Urinary bladder (tissue), 4 donors: ENCODE measurements around the gene NEB. TPM values are rescaled to one million over a fixed set of nuclear protein-coding genes. Genes with fewer than 3 reads are reported as not detected.

Experiments used
- DNase-seq: peaks from one replicate; pipeline ENCODE4 v3.0.0-alpha.2; 2015; ENCODE audit errors: extremely low spot score
- H3K27ac ChIP-seq: one replicate; pipeline ENCODE4 v1.5.1; 2013; ENCODE audit warnings: low read depth, mild to moderate bottlenecking, moderate library complexity
- H3K36me3 ChIP-seq: one replicate; pipeline ENCODE4 v1.6.1; 2013; ENCODE audit warnings: mild to moderate bottlenecking, moderate library complexity; ENCODE audit not compliant: insufficient read depth
- H3K4me1 ChIP-seq: one replicate; pipeline ENCODE4 v1.6.1; 2013; ENCODE audit warnings: mild to moderate bottlenecking, moderate library complexity; ENCODE audit not compliant: insufficient read depth
- H3K4me3 ChIP-seq: one replicate; pipeline ENCODE4 v1.5.1; 2013; ENCODE audit warnings: low read depth, low read length
- WGBS: extraction: QIAGEN DNeasy Blood & Tissue Kit; methylation state at CpG from one replicate; pipeline ENCODE4 v1.1.7; 2013; 5-methylcytosine and 5-hydroxymethylcytosine counted together
- polyA plus RNA-seq: library from polyadenylated mRNA; stranded (reverse); fragments of 200-250 nt; gene quantifications from one replicate; pipeline ENCODE4 v1.2.3, GENCODE V29; 2013
- total RNA-seq: library from RNA; depleted of rRNA; stranded (reverse); fragments of >200 nt; gene quantifications from one replicate; pipeline ENCODE4 v1.2.3, GENCODE V29; 2014
- donor health status: healthy with polysubstance abuse.
- donor health status: healthy.

NEB gene
- total and polyA plus RNA-seq, 2 donors = 0.29 to 79.5 TPM

- H3K36me3 ChIP-seq = no peaks in the 10 kb centered on the region
- no peak for DNase-seq
- H3K27ac ChIP-seq = no peak overlapping the region
- WGBS = 61% methylated on average over 5 of the region's 5 CpGs
- no peak overlapping the region for H3K4me3 ChIP-seq
- H3K4me1 ChIP-seq = no peaks in the 10 kb centered on the region
These were observed 3.9 kb downstream of the NEB start for GRCh38 chr2:151730262-151730975.

GRCh38 chr2:151729837-151730236 lies 4.4 kb downstream of the NEB start:
- H3K27ac ChIP-seq = no peak overlapping the region
- DNase-seq = no peak
- 53% methylated on average over 1 of the region's 1 CpG for WGBS
- H3K4me1 ChIP-seq = no peaks in the 10 kb centered on the region
- H3K36me3 ChIP-seq = no peaks in the 10 kb centered on the region
- H3K4me3 ChIP-seq = no peak overlapping the region

- WGBS = 95% methylated on average over 3 of the region's 3 CpGs
- no peak for DNase-seq
- Histone ChIP-seq H3K36me3 (no peaks in the 10 kb centered on the region), H3K27ac (no peak overlapping the region), H3K4me1 (no peaks in the 10 kb centered on the region), H3K4me3 (no peak overlapping the region)
These were observed 4.9 kb downstream of the NEB start for GRCh38 chr2:151729415-151729811.

GRCh38 chr2:151728804-151729414 lies 5.4 kb downstream of the NEB start:
- 85% methylated on average over 3 of the region's 3 CpGs for WGBS
- no peaks in the 10 kb centered on the region for H3K36me3 ChIP-seq
- no peak overlapping the region for H3K4me3 ChIP-seq
- no peak overlapping the region for H3K27ac ChIP-seq
- no peaks in the 10 kb centered on the region for H3K4me1 ChIP-seq
- no peak for DNase-seq

GRCh38 chr2:151727593-151728552 lies 6.4 kb downstream of the NEB start:
- H3K4me3 ChIP-seq = no peak overlapping the region
- WGBS = 64% methylated on average over 10 of the region's 10 CpGs
- H3K27ac ChIP-seq = no peak overlapping the region
- no peak for DNase-seq
- no peaks in the 10 kb centered on the region for H3K36me3 ChIP-seq
- no peaks in the 10 kb centered on the region for H3K4me1 ChIP-seq

- H3K4me3 ChIP-seq = no peak overlapping the region
- no peak for DNase-seq
- H3K36me3 ChIP-seq = no peaks in the 10 kb centered on the region
- no peaks in the 10 kb centered on the region for H3K4me1 ChIP-seq
- 92% methylated on average over 5 of the region's 5 CpGs for WGBS
- H3K27ac ChIP-seq = no peak overlapping the region
These were observed 13.1 kb downstream of the NEB start for GRCh38 chr2:151721161-151721560.

- no peaks in the 10 kb centered on the region for H3K4me1 ChIP-seq
- no peaks in the 10 kb centered on the region for H3K36me3 ChIP-seq
- 75% methylated on average over 1 of the region's 1 CpG for WGBS
- no peak overlapping the region for H3K4me3 ChIP-seq
- no peak for DNase-seq
- no peak overlapping the region for H3K27ac ChIP-seq
These were observed 13.8 kb downstream of the NEB start for GRCh38 chr2:151720521-151720920.

- no peaks in the 10 kb centered on the region for H3K4me1 ChIP-seq
- H3K4me3 ChIP-seq = no peak overlapping the region
- DNase-seq = no peak
- 93% methylated on average over 4 of the region's 4 CpGs for WGBS
- no peaks in the 10 kb centered on the region for H3K36me3 ChIP-seq
- no peak overlapping the region for H3K27ac ChIP-seq
These were observed 15.5 kb downstream of the NEB start for GRCh38 chr2:151718796-151719195.

- DNase-seq = no peak
- Histone ChIP-seq H3K4me1 (no peaks in the 10 kb centered on the region), H3K27ac (no peak overlapping the region), H3K4me3 (no peak overlapping the region), H3K36me3 (no peaks in the 10 kb centered on the region)
- 90% methylated on average over 2 of the region's 2 CpGs for WGBS
These were observed 16.0 kb downstream of the NEB start for GRCh38 chr2:151718247-151718646.

- Histone ChIP-seq H3K27ac (no peak overlapping the region), H3K4me3 (no peak overlapping the region), H3K36me3 (no peaks in the 10 kb centered on the region), H3K4me1 (no peaks in the 10 kb centered on the region)
- DNase-seq = no peak
- WGBS = 65% methylated on average over 2 of the region's 2 CpGs
These were observed 17.6 kb downstream of the NEB start for GRCh38 chr2:151716721-151717120.

- H3K36me3 ChIP-seq = no peaks in the 10 kb centered on the region
These were observed 20.9 kb downstream of the NEB start for GRCh38 chr2:151713291-151713903.

GRCh38 chr2:151711025-151711424 lies 23.3 kb downstream of the NEB start:
- H3K36me3 ChIP-seq = no peaks in the 10 kb centered on the region

More at GRCh38 chr2:151713291-151713903, 20.9 kb downstream of the NEB start:
- Histone ChIP-seq H3K27ac (no peak overlapping the region), H3K4me3 (no peak overlapping the region), H3K4me1 (no peaks in the 10 kb centered on the region)
- WGBS = 87% methylated on average over 2 of the region's 2 CpGs
- DNase-seq = no peak

GRCh38 chr2:151708788-151709187 lies 25.5 kb downstream of the NEB start:
- H3K4me3 ChIP-seq = no peak overlapping the region
- WGBS = 91% methylated on average over 6 of the region's 6 CpGs

More at GRCh38 chr2:151711025-151711424, 23.3 kb downstream of the NEB start:
- WGBS = 89% methylated on average over 1 of the region's 1 CpG
- Histone ChIP-seq H3K27ac (no peak overlapping the region), H3K4me3 (no peak overlapping the region), H3K4me1 (no peaks in the 10 kb centered on the region)
- DNase-seq = no peak

More at GRCh38 chr2:151708788-151709187, 25.5 kb downstream of the NEB start:
- H3K27ac ChIP-seq = no peak overlapping the region
- no peak for DNase-seq
- no peaks in the 10 kb centered on the region for H3K36me3 ChIP-seq
- no peaks in the 10 kb centered on the region for H3K4me1 ChIP-seq
